Measurements from ENCODE around the gene CACNA1C. TPM values are rescaled to one million over a fixed set of nuclear protein-coding genes. Genes with fewer than 3 reads are reported as not detected.

CACNA1C gene
- total RNA-seq, 1 donor from 2014 or later: not detected

GRCh38 chr12:2384029-2384386 lies 331.2 kb downstream of the CACNA1C start:
- DNase-seq (ENCODE audit: low read depth): no peak

- no peak for DNase-seq (ENCODE audit: low read depth)
These were observed 332.0 kb downstream of the CACNA1C start for GRCh38 chr12:2384533-2385351.

GRCh38 chr12:2385529-2385928 lies 332.7 kb downstream of the CACNA1C start:
- DNase-seq (ENCODE audit: low read depth): no peak

- DNase-seq (ENCODE audit: low read depth): no peak
These were observed 333.8 kb downstream of the CACNA1C start for GRCh38 chr12:2386566-2386965.

GRCh38 chr12:2387103-2387834 lies 334.5 kb downstream of the CACNA1C start:
- no peak for DNase-seq (ENCODE audit: low read depth)

GRCh38 chr12:2389079-2389790 lies 336.4 kb downstream of the CACNA1C start:
- DNase-seq (ENCODE audit: low read depth): no peak

- DNase-seq (ENCODE audit: low read depth): no peak
These were observed 337.3 kb downstream of the CACNA1C start for GRCh38 chr12:2390133-2390532.

- no peak for DNase-seq (ENCODE audit: low read depth)
These were observed 338.1 kb downstream of the CACNA1C start for GRCh38 chr12:2390850-2391390.

GRCh38 chr12:2391740-2392331 lies 339.0 kb downstream of the CACNA1C start:
- no peak for DNase-seq (ENCODE audit: low read depth)

- DNase-seq (ENCODE audit: low read depth): no peak
These were observed 340.2 kb downstream of the CACNA1C start for GRCh38 chr12:2393016-2393415.

- DNase-seq (ENCODE audit: low read depth): no peak
These were observed 341.2 kb downstream of the CACNA1C start for GRCh38 chr12:2393996-2394395.

GRCh38 chr12:2395354-2395977 lies 342.7 kb downstream of the CACNA1C start:
- peak; percentile 57 for DNase-seq (ENCODE audit: low read depth)

- peak; percentile 82 for DNase-seq (ENCODE audit: low read depth)
These were observed 343.7 kb downstream of the CACNA1C start for GRCh38 chr12:2396448-2396871.

GRCh38 chr12:2397356-2398045 lies 344.7 kb downstream of the CACNA1C start:
- no peak for DNase-seq (ENCODE audit: low read depth)

GRCh38 chr12:2401040-2401439 lies 348.3 kb downstream of the CACNA1C start:
- DNase-seq (ENCODE audit: low read depth): no peak

GRCh38 chr12:2402073-2402579 lies 349.3 kb downstream of the CACNA1C start:
- DNase-seq (ENCODE audit: low read depth): no peak

- no peak for DNase-seq (ENCODE audit: low read depth)
These were observed 350.6 kb downstream of the CACNA1C start for GRCh38 chr12:2403221-2403976.

- DNase-seq (ENCODE audit: low read depth): no peak
These were observed 352.3 kb downstream of the CACNA1C start for GRCh38 chr12:2405039-2405438.

- DNase-seq (ENCODE audit: low read depth): no peak
These were observed 354.1 kb downstream of the CACNA1C start for GRCh38 chr12:2406903-2407302.

All from myocyte (in vitro differentiated cells).